Measurements from ENCODE around the gene EPC1. TPM values are rescaled to one million over a fixed set of nuclear protein-coding genes. Genes with fewer than 3 reads are reported as not detected.

EPC1 gene
- total RNA-seq, 1 donor from 2014 or later: 45.4 TPM

DNA sequence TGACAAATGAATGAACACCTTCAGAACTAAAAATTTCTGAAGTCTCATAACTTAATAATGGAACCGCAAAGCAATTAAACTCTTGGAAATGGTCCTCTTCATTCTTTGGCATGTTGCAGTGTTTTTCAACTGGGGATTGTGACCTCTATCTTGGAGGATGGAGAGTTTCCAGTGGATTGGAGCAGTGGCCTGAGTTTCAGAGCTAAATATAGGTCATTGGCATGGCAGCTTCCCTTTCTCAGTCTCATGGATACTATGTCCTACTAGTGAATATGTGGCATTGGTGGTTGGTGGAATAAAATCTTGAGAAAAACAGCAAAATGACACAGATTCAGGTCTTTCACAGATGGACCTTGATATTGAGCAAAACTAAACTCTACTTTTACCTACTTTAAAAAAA, 24.1 kb upstream of the EPC1 start:
- Histone ChIP-seq H4K20me1 (ENCODE audit: low read depth) (peaks cover 41% of the 10 kb centered on the region), H3K4me1 (peaks cover 5% of the 10 kb centered on the region), H3F3A (ENCODE audit: low read depth) (peaks cover 12% of the 10 kb centered on the region), H3K79me2 (ENCODE audit: low read depth) (peaks cover 84% of the 10 kb centered on the region), H3K4me2 (no peak overlapping the region), H3K27ac (no peak overlapping the region), H3K36me3 (peaks cover 3% of the 10 kb centered on the region), H3K9ac (no peak overlapping the region), H3K27me3 (no peaks in the 10 kb centered on the region), H2AFZ (replicated peaks) (no peak overlapping the region), H3K4me3 (no peak overlapping the region), H3K9me3 (ENCODE audit: low read depth) (peaks cover 3% of the 10 kb centered on the region)
- Mint-ChIP-seq H3K27me3 (ENCODE audit: insufficient read depth, low read depth) (no peaks in the 10 kb centered on the region), H3K4me1 (no peaks in the 10 kb centered on the region), H3K36me3 (peaks cover 24% of the 10 kb centered on the region), H3K27ac (no peak overlapping the region), H3K9me3 (peaks cover 12% of the 10 kb centered on the region), H3K4me3 (no peak overlapping the region)
- TF ChIP-seq CTCF (IDR thresholded peaks at IDR 0.05) (no peak), EZH2phosphoT487 (IDR thresholded peaks at IDR 0.05) (no peak), EZH2 (IDR thresholded peaks at IDR 0.05) (no peak)
- DNase-seq (ENCODE audit: low spot score): no peak

DNA sequence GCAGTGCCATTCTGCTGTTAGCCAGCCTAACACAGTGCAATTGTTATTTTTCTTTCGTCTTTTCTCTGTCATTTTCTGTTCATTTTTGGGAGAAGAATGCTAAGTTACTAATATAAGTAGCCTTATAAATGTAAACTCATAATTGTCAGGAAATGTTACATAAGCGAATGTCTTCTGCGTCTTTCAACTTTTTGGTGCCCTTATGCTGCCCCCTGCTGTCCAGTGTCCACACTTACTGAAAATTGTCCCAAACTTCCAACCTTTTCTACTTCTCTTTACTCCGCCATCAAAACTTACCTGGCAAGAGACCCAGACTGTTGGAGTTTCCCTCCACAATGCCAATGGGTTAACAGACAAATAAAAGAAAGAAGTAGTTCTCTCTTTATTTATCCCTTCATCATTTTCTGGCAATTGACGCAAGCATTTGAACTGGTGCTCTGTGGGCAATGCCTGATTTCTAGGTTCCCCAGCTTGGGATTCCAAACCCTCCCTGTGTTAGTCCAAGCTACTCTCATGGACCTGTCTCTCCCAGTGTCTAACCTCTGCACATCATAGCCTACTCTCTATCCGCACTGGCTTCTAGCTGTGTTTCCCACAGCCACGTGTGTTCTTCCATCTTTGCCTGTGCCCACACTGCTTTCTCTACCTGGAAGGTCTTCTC, 21.0 kb upstream of the EPC1 start:
- Histone ChIP-seq H3K27ac (no peak overlapping the region), H3K36me3 (no peaks in the 10 kb centered on the region), H3K4me3 (no peak overlapping the region), H3K9me3 (ENCODE audit: low read depth) (no peaks in the 10 kb centered on the region), H3K4me2 (no peak overlapping the region), H4K20me1 (ENCODE audit: low read depth) (peaks cover 46% of the 10 kb centered on the region), H3K79me2 (ENCODE audit: low read depth) (peaks cover 81% of the 10 kb centered on the region), H3F3A (ENCODE audit: low read depth) (peaks cover 12% of the 10 kb centered on the region), H3K9ac (no peak overlapping the region), H3K27me3 (no peaks in the 10 kb centered on the region), H2AFZ (replicated peaks) (no peak overlapping the region), H3K4me1 (no peaks in the 10 kb centered on the region)
- Mint-ChIP-seq H3K9me3 (peaks cover 9% of the 10 kb centered on the region), H3K4me3 (no peak overlapping the region), H3K4me1 (no peaks in the 10 kb centered on the region), H3K27me3 (ENCODE audit: insufficient read depth, low read depth) (no peaks in the 10 kb centered on the region), H3K36me3 (peaks cover 24% of the 10 kb centered on the region), H3K27ac (no peak overlapping the region)
- DNase-seq (ENCODE audit: low spot score): peak; percentile 67
- TF ChIP-seq CTCF (IDR thresholded peaks at IDR 0.05) (peak; percentile 81), EZH2phosphoT487 (IDR thresholded peaks at IDR 0.05) (no peak)

GRCh38 chr10:32366588-32366987, 19.6 kb upstream of the EPC1 start:
- no peak overlapping the region for H3K27ac Mint-ChIP-seq
- Histone ChIP-seq H3F3A (ENCODE audit: low read depth) (peaks cover 12% of the 10 kb centered on the region), H3K9me3 (ENCODE audit: low read depth) (no peaks in the 10 kb centered on the region), H3K79me2 (ENCODE audit: low read depth) (peaks cover 81% of the 10 kb centered on the region), H3K9ac (no peak overlapping the region), H3K4me3 (no peak overlapping the region), H3K27me3 (no peaks in the 10 kb centered on the region), H3K27ac (no peak overlapping the region), H2AFZ (replicated peaks) (no peak overlapping the region), H3K36me3 (no peaks in the 10 kb centered on the region), H3K4me2 (no peak overlapping the region), H4K20me1 (ENCODE audit: low read depth) (peaks cover 49% of the 10 kb centered on the region), H3K4me1 (no peaks in the 10 kb centered on the region)
- DNase-seq (ENCODE audit: low spot score): no peak
- TF ChIP-seq CTCF (IDR thresholded peaks at IDR 0.05) (no peak), EZH2phosphoT487 (IDR thresholded peaks at IDR 0.05) (no peak), EZH2 (IDR thresholded peaks at IDR 0.05) (no peak)
- no peak overlapping the region for H3K4me3 Mint-ChIP-seq
- no peaks in the 10 kb centered on the region for H3K27me3 Mint-ChIP-seq (ENCODE audit: insufficient read depth, low read depth)
- no peaks in the 10 kb centered on the region for H3K4me1 Mint-ChIP-seq
- H3K36me3 Mint-ChIP-seq: peaks cover 27% of the 10 kb centered on the region
- peaks cover 6% of the 10 kb centered on the region for H3K9me3 Mint-ChIP-seq

All from neural progenitor cell (in vitro differentiated cells).